ENCODE data around the gene PPP1R9B.

Gene PPP1R9B

DNA sequence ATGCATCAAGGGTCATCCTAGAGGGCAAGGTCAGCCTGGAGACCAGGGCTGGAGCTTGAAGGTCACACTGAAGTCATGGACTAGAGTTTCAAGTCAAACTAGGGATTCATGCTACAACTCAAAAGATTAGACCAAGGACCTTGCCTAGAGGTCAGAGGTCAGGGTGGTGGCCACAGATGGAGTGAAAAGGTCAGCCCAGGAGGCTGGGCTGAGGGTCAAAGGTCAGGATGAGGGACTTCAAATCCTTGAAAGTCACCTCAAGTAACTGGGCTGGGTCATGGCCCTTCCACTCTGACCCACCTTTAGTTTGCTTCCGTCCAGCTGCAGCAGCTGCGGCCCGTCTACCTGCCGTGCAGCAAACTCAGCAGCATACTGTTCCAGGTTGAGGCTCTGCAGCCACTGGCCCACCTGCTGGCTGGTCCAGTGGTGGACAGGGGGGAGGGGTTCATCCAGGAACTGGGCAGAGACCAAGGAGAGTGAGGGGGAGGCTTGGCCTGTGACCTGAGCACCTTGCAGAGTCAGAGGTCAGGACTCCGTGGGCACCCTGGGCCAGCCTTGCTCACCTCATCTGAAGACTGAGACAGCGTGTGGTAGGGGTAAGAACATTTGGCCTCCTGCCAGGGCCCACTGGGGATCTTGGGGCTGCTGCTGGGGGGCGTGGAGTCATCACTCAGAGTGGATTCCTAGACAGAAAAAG lies 36.7 kb downstream of the PPP1R9B start:
- Histone ChIP-seq H3K4me1 (ENCODE audit: control insufficient read depth, insufficient read depth, low read length) (peaks cover 23% of the 10 kb centered on the region), H3K9ac (ENCODE audit: low read length) (no peak overlapping the region)

DNA sequence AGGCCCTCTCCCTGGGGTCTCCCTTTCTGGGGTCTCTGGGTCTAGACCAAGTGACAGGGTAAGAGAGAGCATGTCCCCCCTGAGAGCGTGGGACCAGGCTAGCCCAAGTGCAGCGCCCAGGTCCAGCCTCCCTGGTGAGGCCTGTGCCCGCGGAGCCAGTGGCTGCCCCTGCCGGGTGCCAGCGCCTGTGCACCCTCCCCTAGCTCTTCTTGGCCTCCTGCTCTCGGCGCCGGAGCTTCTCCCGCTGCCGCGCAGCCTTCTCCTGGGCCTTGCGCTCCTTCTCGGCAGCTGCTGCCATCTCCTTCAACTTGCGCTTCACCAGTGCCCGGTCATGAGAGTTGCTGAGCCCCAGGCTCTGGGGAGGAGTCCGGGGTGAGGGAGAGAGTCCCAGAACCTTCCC lies 37.8 kb downstream of the PPP1R9B start:
- H3K27ac ChIP-seq (ENCODE audit: low read depth, low read length) = peak overlapping the region; percentile 76
- peaks cover 10% of the 10 kb centered on the region for H3K36me3 ChIP-seq (ENCODE audit: control insufficient read depth, insufficient read depth, low read length)
- H3K27me3 ChIP-seq (ENCODE audit: control insufficient read depth, insufficient read depth, low read length) = no peaks in the 10 kb centered on the region
- H3K9ac ChIP-seq (ENCODE audit: low read length) = no peak overlapping the region
- peaks cover 23% of the 10 kb centered on the region for H3K4me1 ChIP-seq (ENCODE audit: control insufficient read depth, insufficient read depth, low read length)
- no peak overlapping the region for H3K4me3 ChIP-seq (ENCODE audit: low read length)

More for the DNA sequence above, 36.7 kb downstream of the PPP1R9B start:
- H3K4me3 ChIP-seq (ENCODE audit: low read length) = no peak overlapping the region
- peaks cover 2% of the 10 kb centered on the region for H3K36me3 ChIP-seq (ENCODE audit: control insufficient read depth, insufficient read depth, low read length)
- H3K27ac ChIP-seq (ENCODE audit: low read depth, low read length) = no peak overlapping the region
- no peaks in the 10 kb centered on the region for H3K27me3 ChIP-seq (ENCODE audit: control insufficient read depth, insufficient read depth, low read length)

DNA sequence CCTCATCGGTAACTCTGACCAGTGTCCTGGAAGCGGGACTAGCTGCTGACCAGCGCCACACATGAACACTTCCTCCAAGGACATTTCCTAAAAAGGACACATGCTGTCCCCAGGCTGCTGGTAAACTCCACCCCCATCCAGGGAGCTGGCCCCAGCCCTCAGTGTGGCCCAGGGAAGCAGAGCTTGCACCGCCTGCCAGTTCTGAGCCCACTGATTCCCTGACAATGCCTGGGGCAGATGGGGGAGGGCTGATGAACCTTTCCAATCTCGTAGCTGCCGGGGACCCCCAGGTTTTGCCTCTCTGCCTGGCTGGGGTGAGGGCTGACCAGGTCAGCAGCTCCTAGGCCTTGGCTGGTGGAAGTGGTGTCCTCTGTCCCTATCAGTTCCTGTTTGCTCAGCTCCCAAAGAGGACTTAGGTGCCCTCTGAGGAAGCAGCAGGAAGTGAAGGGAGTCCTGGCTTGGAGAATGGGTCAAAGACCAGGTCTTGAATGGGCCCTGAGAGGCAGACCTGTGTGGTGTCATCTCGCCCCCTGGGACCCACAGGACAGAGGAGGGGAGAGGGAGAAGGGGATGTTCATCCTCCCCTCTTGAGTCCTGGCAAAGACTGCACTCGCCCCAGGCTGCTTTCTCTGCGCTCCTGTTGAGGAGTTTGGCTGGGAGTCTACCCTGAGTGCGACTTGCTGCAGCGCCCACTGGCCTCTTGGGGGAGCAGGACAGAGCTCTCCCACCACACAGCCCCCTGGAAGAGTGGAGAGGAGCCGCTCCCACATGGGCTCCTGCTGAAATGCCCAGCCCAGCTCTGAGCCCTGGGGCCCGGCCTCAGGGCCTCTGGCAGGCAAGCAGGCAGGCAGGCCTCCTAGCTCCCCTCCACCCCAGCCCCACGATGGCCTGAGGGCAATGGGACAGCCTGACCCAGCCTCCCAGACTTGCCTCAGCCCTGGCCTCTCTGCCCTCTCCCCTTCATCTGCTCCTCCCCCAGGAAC lies 38.5 kb downstream of the PPP1R9B start:
- Histone ChIP-seq H3K36me3 (ENCODE audit: control insufficient read depth, insufficient read depth, low read length) (peaks cover 15% of the 10 kb centered on the region), H3K4me3 (ENCODE audit: low read length) (no peak overlapping the region), H3K27me3 (ENCODE audit: control insufficient read depth, insufficient read depth, low read length) (no peaks in the 10 kb centered on the region), H3K27ac (ENCODE audit: low read depth, low read length) (peak overlapping the region; percentile 76), H3K9ac (ENCODE audit: low read length) (no peak overlapping the region), H3K4me1 (ENCODE audit: control insufficient read depth, insufficient read depth, low read length) (peaks cover 21% of the 10 kb centered on the region)

DNA sequence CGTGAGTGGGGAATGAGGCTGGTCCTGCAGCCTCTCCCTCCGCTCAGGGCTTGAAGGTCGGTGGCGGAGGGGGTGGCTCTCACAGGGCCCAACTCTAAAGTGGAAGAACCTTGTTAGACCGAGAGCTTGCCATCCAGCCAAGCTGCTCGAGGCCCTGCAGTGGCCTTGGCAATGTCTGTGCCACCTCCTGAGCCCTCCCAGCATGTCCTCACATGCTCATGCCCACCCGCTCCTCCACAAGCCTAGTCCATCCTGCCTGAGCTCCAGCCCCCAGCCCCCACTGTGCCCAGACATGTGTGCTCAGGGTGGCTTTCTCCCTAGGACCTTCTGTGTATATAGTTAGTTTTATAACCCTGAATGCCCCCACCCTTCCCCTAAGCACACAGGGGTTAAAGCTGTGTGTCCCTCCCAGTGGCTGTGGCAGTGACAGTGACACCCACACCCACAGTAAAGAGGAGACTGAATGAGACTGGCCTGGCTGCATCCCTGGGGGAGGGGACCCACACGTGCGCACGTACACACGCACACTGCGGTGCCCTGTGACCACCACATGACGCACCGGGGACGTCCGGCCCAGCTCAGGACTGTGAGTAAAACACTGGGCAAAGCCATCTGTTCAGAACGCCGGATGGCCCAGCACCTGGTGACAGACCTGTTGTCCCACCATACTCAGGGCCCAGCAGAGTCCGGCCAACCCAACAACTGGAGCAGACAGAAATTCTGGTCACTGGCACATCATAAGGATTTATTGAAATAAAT lies 39.7 kb downstream of the PPP1R9B start:
- Histone ChIP-seq H3K4me3 (ENCODE audit: low read length) (no peak overlapping the region), H3K27ac (ENCODE audit: low read depth, low read length) (peak overlapping the region; percentile 76), H3K4me1 (ENCODE audit: control insufficient read depth, insufficient read depth, low read length) (peaks cover 20% of the 10 kb centered on the region), H3K27me3 (ENCODE audit: control insufficient read depth, insufficient read depth, low read length) (no peaks in the 10 kb centered on the region), H3K9ac (ENCODE audit: low read length) (no peak overlapping the region), H3K36me3 (ENCODE audit: control insufficient read depth, insufficient read depth, low read length) (peaks cover 23% of the 10 kb centered on the region)

DNA sequence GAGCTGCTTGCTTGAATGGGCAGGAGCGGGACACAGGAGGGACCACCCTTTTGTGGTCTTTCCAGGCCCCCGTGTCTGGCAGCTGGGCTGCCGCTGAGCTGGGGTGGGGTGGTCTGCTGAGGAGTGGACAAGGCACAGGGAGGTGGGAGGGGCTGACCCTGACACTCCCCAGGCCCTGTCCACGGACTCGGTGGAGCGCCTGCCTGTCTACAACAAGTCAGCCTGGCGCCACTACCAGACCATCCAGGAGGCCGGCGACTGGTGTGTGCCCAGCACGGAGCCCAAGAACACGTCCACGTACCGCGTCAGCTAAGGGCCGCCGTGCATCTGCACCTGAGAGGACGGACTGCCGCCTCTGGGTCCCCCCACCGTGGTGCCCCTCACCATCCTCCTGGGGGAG lies 40.7 kb downstream of the PPP1R9B start:
- H3K4me3 ChIP-seq (ENCODE audit: low read length) = no peak overlapping the region
- peaks cover 20% of the 10 kb centered on the region for H3K4me1 ChIP-seq (ENCODE audit: control insufficient read depth, insufficient read depth, low read length)
- no peaks in the 10 kb centered on the region for H3K27me3 ChIP-seq (ENCODE audit: control insufficient read depth, insufficient read depth, low read length)
- no peak overlapping the region for H3K27ac ChIP-seq (ENCODE audit: low read depth, low read length)
- peaks cover 26% of the 10 kb centered on the region for H3K36me3 ChIP-seq (ENCODE audit: control insufficient read depth, insufficient read depth, low read length)
- no peak overlapping the region for H3K9ac ChIP-seq (ENCODE audit: low read length)

DNA sequence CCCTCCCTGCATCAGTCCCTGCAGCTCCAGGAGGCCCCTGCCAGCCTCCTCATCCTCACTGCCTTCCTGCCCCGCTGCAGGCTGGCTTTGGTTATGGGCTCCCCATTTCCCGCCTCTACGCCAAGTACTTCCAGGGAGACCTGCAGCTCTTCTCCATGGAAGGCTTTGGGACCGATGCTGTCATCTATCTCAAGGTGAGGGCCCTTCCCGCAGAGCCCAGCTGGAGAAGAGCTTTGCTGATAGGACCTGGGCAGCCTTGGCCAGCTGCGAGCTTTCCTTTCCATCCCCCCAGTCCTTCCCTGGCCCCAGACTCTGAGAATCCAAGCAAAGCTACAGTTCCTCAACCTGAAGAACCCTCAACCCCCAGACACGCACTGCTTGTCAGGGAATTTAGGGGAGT lies 41.3 kb downstream of the PPP1R9B start:
- no peak overlapping the region for H3K27ac ChIP-seq (ENCODE audit: low read depth, low read length)
- H3K9ac ChIP-seq (ENCODE audit: low read length) = no peak overlapping the region
- no peak overlapping the region for H3K4me3 ChIP-seq (ENCODE audit: low read length)
- no peaks in the 10 kb centered on the region for H3K27me3 ChIP-seq (ENCODE audit: control insufficient read depth, insufficient read depth, low read length)
- H3K4me1 ChIP-seq (ENCODE audit: control insufficient read depth, insufficient read depth, low read length) = peaks cover 20% of the 10 kb centered on the region
- H3K36me3 ChIP-seq (ENCODE audit: control insufficient read depth, insufficient read depth, low read length) = peaks cover 26% of the 10 kb centered on the region

DNA sequence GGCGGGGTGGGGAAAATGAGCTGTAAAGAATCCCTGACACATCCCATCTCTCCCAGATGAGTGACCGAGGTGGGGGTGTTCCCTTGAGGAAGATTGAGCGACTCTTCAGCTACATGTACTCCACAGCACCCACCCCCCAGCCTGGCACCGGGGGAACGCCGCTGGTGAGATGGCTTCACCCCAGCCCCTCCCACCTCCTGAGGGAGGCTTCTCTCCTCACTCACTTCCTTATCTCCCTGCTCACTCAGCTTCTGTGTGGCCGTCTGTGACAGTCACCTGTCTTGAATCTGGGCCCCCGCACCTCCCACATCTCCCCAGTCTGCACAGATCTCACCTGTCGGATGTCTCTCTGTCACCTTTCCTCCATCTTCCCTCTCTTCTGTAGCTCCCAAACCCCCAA lies 41.9 kb downstream of the PPP1R9B start:
- Histone ChIP-seq H3K36me3 (ENCODE audit: control insufficient read depth, insufficient read depth, low read length) (peaks cover 26% of the 10 kb centered on the region), H3K4me3 (ENCODE audit: low read length) (no peak overlapping the region), H3K27ac (ENCODE audit: low read depth, low read length) (no peak overlapping the region), H3K4me1 (ENCODE audit: control insufficient read depth, insufficient read depth, low read length) (peaks cover 20% of the 10 kb centered on the region), H3K27me3 (ENCODE audit: control insufficient read depth, insufficient read depth, low read length) (no peaks in the 10 kb centered on the region), H3K9ac (ENCODE audit: low read length) (no peak overlapping the region)

DNA sequence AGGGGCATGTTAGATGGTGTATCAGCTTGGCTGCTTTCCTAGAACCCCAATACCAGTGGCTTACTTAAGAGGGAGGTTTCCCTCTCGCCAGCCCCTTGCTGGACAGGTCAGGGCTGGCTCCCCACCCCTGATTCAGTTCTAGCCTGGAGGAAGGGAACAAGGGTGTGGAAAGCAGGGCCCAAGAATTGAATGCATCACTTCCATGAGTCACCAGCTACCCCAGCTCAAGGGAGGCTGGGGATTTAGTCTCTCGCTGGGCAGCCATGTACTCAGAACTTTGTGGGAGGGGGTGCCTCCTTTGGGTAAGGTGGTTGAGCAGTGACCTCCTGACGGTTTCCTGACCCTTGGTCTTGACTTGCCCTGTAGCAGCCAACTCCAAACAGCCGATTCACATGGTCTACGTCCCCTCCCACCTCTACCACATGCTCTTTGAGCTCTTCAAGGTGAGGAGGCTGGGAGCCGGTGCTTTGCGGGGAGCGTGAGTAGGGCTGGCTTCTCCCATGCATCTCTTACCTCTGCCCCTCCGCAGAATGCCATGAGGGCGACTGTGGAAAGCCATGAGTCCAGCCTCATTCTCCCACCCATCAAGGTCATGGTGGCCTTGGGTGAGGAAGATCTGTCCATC lies 42.6 kb downstream of the PPP1R9B start:
- no peak overlapping the region for H3K27ac ChIP-seq (ENCODE audit: low read depth, low read length)
- H3K27me3 ChIP-seq (ENCODE audit: control insufficient read depth, insufficient read depth, low read length) = no peaks in the 10 kb centered on the region
- H3K4me3 ChIP-seq (ENCODE audit: low read length) = no peak overlapping the region
- H3K4me1 ChIP-seq (ENCODE audit: control insufficient read depth, insufficient read depth, low read length) = peaks cover 21% of the 10 kb centered on the region
- no peak overlapping the region for H3K9ac ChIP-seq (ENCODE audit: low read length)
- peaks cover 26% of the 10 kb centered on the region for H3K36me3 ChIP-seq (ENCODE audit: control insufficient read depth, insufficient read depth, low read length)

DNA sequence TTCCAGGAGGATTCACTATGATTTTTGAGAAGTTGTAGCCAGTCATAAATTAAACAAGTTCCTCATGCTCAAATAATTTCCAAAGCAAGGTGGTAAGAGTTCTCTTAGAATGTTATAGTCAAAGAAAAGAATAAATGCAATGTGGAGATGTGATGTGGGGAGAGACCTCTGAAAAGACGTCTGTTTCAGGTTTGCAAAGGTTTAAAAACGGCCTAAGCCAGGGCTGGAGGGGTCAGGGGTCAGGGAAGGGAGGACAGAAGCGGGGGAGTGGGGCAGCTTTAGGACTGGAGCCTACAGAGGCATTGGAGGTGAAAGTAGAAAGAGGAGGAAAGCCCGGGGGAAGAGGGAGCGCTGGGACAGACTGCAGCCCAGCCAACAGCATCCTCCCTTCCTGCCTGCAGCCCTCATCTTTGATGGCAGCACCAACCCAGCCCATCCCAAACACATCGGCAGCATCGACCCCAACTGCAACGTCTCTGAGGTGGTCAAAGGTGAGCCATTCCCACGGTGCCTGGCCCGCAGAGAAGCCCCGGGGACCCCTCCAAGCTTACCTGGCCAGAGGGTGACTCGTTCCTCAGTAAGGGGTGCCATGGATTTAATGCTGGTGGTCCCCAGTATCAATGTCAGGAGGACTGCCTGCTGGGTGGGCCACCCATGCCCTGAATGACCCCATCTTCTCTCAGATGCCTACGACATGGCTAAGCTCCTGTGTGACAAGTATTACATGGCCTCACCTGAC lies 43.9 kb downstream of the PPP1R9B start:
- no peak overlapping the region for H3K9ac ChIP-seq (ENCODE audit: low read length)
- H3K4me3 ChIP-seq (ENCODE audit: low read length) = no peak overlapping the region
- H3K27me3 ChIP-seq (ENCODE audit: control insufficient read depth, insufficient read depth, low read length) = no peaks in the 10 kb centered on the region
- H3K36me3 ChIP-seq (ENCODE audit: control insufficient read depth, insufficient read depth, low read length) = peaks cover 26% of the 10 kb centered on the region
- peaks cover 20% of the 10 kb centered on the region for H3K4me1 ChIP-seq (ENCODE audit: control insufficient read depth, insufficient read depth, low read length)
- no peak overlapping the region for H3K27ac ChIP-seq (ENCODE audit: low read depth, low read length)

DNA sequence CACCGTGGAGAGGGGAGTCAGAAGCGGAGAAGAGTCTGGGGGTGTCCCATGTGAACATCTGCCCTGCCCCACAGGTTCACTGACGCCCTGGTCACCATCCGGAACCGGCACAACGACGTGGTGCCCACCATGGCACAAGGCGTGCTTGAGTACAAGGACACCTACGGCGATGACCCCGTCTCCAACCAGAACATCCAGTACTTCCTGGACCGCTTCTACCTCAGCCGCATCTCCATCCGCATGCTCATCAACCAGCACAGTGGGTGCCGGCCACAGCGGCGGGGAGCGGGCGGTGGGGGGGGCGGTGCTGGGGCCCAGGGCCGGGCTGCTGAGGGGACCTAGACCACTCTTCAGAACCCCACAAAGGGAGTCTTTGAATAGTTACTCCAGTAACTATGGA lies 44.7 kb downstream of the PPP1R9B start:
- Histone ChIP-seq H3K9ac (ENCODE audit: low read length) (no peak overlapping the region), H3K4me1 (ENCODE audit: control insufficient read depth, insufficient read depth, low read length) (peaks cover 23% of the 10 kb centered on the region), H3K36me3 (ENCODE audit: control insufficient read depth, insufficient read depth, low read length) (peaks cover 26% of the 10 kb centered on the region), H3K27ac (ENCODE audit: low read depth, low read length) (no peak overlapping the region), H3K4me3 (ENCODE audit: low read length) (no peak overlapping the region), H3K27me3 (ENCODE audit: control insufficient read depth, insufficient read depth, low read length) (no peaks in the 10 kb centered on the region)

DNA sequence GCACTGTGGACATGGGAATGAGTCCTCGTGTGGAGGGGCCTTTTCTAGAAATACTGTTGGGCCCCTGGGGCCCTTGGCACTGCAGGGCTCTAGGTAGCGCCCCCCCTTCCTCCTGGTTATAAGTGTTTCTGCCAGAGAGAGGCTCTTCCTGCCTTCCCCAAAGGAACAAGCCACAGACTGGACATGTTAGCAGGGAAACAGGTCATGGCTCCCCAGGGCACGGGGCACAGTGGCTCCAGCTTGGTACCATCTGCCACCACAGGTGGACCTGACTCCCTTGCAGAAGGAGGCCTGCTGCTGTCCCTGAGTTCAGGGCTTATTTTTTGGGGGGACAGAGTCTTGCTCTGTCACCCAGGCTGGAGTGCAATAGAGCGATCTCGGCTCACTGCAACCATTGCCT lies 46.5 kb downstream of the PPP1R9B start:
- H3K36me3 ChIP-seq (ENCODE audit: control insufficient read depth, insufficient read depth, low read length) = peaks cover 24% of the 10 kb centered on the region
- H3K9ac ChIP-seq (ENCODE audit: low read length) = no peak overlapping the region
- H3K4me1 ChIP-seq (ENCODE audit: control insufficient read depth, insufficient read depth, low read length) = peaks cover 32% of the 10 kb centered on the region
- no peak overlapping the region for H3K27ac ChIP-seq (ENCODE audit: low read depth, low read length)
- no peaks in the 10 kb centered on the region for H3K27me3 ChIP-seq (ENCODE audit: control insufficient read depth, insufficient read depth, low read length)
- H3K4me3 ChIP-seq (ENCODE audit: low read length) = no peak overlapping the region

Data from rectal smooth muscle tissue (tissue), 1 donor.